ACC112 (cell line): ENCODE data around the gene WDR17.

Experiments
- H2AFZ ChIP-seq: fragments of 200-600 bp; sonication (generic); one replicate; pipeline ENCODE4 v1.6.0; 2017; ENCODE audit warnings: antibody characterized with exemption, low read length; ENCODE audit not compliant: unreplicated experiment
- H3K27ac ChIP-seq: fragments of 200-600 bp; sonication (generic); 2 replicates; pipeline ENCODE4 v1.5.1; 2014; ENCODE audit warnings: low read depth, mild to moderate bottlenecking, antibody characterized with exemption, low read length, moderate library complexity
- H3K27me3 ChIP-seq: fragments of 200-600 bp; sonication (generic); 2 replicates; pipeline ENCODE4 v1.6.1; 2014; ENCODE audit warnings: mild to moderate bottlenecking, antibody characterized with exemption, low read length, moderate library complexity, mixed read lengths; ENCODE audit not compliant: insufficient read depth
- H3K36me3 ChIP-seq: fragments of 200-600 bp; sonication (generic); 2 replicates; pipeline ENCODE4 v1.6.1; 2016; ENCODE audit warnings: mild to moderate bottlenecking, antibody characterized with exemption, low read length, moderate library complexity, mixed read lengths; ENCODE audit not compliant: insufficient read depth
- H3K4me1 ChIP-seq: fragments of 200-600 bp; sonication (generic); one replicate; pipeline ENCODE4 v1.6.1; 2016; ENCODE audit warnings: low read length, mixed read lengths; ENCODE audit not compliant: insufficient read depth, unreplicated experiment, control insufficient read depth
- H3K4me3 ChIP-seq: fragments of 200-600 bp; sonication (generic); 2 replicates; pipeline ENCODE4 v1.5.1; 2014; ENCODE audit warnings: mild to moderate bottlenecking, low read depth, low read length
- H3K79me2 ChIP-seq: fragments of 200-600 bp; sonication (generic); one replicate; pipeline ENCODE4 v1.6.0; 2016; ENCODE audit warnings: low read length; ENCODE audit not compliant: control insufficient read depth, unreplicated experiment, insufficient read depth

WDR17 gene

DNA sequence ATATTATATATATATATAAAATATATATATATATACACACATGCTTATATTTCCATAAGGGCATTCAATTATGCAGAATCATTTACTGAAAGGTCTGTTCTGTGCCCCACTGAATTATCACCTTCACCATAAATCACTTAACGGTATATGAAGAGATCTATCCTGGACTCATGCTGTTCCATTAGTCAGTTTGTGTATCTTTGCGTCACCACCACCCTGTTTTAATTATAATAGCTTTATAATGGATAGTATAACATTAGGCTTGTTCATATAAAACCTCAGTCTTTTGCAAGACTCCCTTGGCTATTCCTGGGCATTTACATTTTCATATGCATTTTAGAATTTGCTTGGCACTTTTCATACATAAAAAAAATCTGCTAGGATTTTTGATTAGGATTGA is 19.1 kb downstream of the WDR17 start:
- H3K27ac ChIP-seq: no peak overlapping the region
- H3K27me3 ChIP-seq: peaks cover 10% of the 10 kb centered on the region
- H3K4me3 ChIP-seq: no peak overlapping the region
- H2AFZ ChIP-seq: no peak overlapping the region
- no peaks in the 10 kb centered on the region for H3K36me3 ChIP-seq
- H3K79me2 ChIP-seq: no peaks in the 10 kb centered on the region
- no peaks in the 10 kb centered on the region for H3K4me1 ChIP-seq

DNA sequence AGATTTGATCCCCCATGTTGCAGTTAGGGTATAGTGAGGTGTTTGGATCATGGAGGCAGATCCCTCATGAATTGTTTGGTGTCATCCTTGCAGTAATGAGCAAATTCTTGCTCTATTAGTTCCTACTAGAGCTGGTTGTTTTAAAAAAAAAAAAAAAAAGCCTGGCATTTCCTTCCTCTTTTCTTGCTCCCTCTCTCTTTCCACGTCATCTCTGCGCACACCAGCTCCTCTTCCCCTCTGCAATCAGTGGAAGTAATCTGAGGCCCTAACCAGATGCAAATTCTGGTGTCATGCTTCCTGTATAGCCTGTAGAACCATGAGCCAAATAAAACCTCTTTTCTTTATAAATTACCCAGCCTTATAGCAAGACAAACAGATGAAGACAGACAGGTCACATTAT is 24.5 kb downstream of the WDR17 start:
- H2AFZ ChIP-seq: no peak overlapping the region
- H3K27me3 ChIP-seq: peaks cover 25% of the 10 kb centered on the region
- no peaks in the 10 kb centered on the region for H3K36me3 ChIP-seq
- H3K4me3 ChIP-seq: no peak overlapping the region
- no peak overlapping the region for H3K27ac ChIP-seq
- no peaks in the 10 kb centered on the region for H3K79me2 ChIP-seq
- no peaks in the 10 kb centered on the region for H3K4me1 ChIP-seq

DNA sequence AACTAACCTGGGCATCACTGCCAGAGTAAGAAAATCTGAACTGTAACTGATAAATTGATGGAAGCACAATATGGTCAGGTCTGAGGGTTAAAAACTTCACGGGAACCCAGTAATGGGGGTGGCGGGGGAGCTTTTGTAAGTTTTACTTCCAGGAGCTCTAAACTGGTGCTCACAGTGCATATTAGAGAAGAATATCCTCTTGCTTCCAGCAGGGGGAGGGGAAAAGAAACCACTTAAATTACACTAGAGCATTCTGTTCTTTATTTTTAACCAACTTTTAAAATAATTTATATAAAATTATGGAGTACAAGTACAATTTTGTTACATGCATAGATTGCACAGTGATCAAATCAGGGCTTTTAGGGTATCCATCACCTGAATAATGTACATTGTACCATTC is 33.7 kb downstream of the WDR17 start:
- Histone ChIP-seq H3K27me3 (peaks cover 30% of the 10 kb centered on the region; the same call in 1 of the 2 replicates), H3K4me1 (no peaks in the 10 kb centered on the region), H2AFZ (no peak overlapping the region), H3K27ac (no peak overlapping the region), H3K36me3 (no peaks in the 10 kb centered on the region), H3K79me2 (no peaks in the 10 kb centered on the region), H3K4me3 (no peak overlapping the region)

DNA sequence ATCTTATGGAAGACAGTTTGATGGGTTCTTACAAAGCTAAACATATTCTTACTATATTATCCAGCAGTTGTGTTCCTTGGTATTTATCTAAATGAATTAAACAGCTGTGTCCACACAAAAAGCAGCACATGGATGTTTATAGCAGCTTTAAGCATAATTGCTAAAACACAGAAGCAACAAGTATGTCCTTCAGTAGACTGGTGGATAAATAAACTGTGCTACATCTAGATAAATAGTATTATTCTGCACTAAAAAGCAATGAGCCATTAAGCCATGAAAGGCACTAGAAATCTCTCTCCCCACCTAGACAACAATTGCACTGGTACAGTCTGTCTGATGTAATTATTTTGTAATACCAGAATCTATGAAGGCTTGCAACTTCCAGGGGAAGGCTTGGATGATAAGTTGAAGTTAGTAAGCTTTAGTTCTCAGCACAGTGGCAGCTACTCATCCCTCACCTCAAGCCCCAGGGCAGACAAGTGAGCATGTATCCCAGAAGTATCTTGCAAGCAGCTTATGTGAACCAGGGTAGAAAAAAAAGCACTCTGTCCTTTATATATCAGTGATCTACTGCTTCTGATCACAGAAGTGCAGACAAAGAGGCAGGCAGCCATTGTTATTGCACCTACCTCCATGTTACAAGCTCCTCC is 36.9 kb downstream of the WDR17 start:
- no peak overlapping the region for H3K4me3 ChIP-seq
- no peaks in the 10 kb centered on the region for H3K4me1 ChIP-seq
- no peaks in the 10 kb centered on the region for H3K79me2 ChIP-seq
- peaks cover 33% of the 10 kb centered on the region; the same call in 1 of the 2 replicates for H3K27me3 ChIP-seq
- no peak overlapping the region for H3K27ac ChIP-seq
- no peaks in the 10 kb centered on the region for H3K36me3 ChIP-seq
- H2AFZ ChIP-seq: no peak overlapping the region

DNA sequence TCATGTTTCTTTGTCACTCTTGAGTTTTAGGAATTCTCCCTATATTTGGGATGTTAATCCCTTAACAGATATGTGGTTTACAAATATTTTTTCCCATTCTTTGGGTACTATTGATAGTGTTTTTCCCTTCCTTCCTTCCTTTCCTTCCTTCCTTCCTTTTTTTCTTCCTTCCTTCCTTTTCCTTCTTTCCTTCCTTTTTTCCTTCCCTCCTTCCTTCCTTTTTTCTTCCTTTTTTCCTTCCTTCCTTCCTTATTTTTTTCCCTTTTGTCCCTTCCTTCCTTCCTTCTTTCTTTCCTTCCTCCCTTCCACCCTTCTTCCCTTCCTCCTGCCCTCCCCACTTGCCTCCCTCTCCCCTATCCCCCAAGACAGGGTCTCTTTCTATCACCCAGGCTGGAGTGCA is 42.1 kb downstream of the WDR17 start:
- H3K4me3 ChIP-seq: no peak overlapping the region
- H3K27ac ChIP-seq: no peak overlapping the region
- H3K36me3 ChIP-seq: no peaks in the 10 kb centered on the region
- H3K79me2 ChIP-seq: no peaks in the 10 kb centered on the region
- H2AFZ ChIP-seq: no peak overlapping the region
- peaks cover 21% of the 10 kb centered on the region; the same call in 1 of the 2 replicates for H3K27me3 ChIP-seq
- no peaks in the 10 kb centered on the region for H3K4me1 ChIP-seq

DNA sequence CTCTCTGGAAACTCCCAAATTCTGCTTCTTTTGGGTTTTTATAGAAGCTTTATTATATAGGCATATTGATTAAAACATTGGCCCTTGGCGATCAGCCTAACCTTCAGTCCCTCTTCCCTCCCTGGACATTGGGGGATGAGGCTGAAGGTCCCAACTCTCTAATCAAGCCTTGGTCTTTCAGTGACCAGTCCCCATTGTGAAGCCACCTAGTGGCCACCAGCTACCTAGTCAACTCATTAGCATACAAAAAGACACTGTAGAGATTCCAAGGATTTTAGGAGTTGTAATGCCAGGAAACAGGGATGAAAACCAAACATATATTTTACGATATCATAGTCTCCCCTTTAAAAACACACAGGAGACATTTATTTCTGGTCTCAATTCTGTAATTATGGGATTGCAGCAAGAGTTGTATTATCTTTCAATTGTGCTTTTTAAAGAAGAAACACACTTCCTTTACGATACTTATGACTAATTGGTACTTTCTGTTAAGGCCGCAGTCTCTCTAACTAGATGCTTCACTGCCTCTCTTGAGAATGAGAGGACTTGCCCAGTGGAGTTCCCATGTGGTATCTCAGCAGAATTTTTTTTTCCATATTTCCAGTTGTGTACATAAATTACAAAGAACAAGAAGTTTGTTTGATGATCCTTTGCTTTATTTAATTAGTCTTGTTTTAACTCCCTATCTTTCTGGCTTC is 58.2 kb downstream of the WDR17 start:
- Histone ChIP-seq H3K27ac (no peak overlapping the region), H3K79me2 (no peaks in the 10 kb centered on the region), H2AFZ (no peak overlapping the region), H3K27me3 (no peaks in the 10 kb centered on the region), H3K4me1 (no peaks in the 10 kb centered on the region), H3K4me3 (no peak overlapping the region), H3K36me3 (no peaks in the 10 kb centered on the region)

DNA sequence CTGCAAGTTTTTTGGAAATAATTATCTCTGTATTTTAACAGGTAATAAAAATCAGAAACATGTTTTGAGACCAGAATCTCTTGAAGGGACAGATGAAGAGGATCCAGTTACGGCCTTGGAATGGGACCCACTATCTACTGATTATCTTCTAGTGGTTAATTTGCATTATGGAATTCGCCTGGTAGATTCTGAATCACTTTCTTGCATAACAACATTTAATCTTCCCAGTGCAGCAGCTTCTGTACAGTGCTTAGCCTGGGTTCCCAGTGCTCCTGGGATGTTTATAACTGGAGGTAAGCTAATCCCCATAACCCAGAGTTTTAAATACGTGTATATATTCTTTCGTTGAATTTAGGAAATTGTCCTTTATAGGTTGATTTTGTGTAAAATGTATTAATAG is 59.4 kb downstream of the WDR17 start:
- Histone ChIP-seq H3K4me1 (no peaks in the 10 kb centered on the region), H3K27ac (no peak overlapping the region), H3K27me3 (no peaks in the 10 kb centered on the region), H2AFZ (no peak overlapping the region), H3K4me3 (no peak overlapping the region), H3K36me3 (no peaks in the 10 kb centered on the region), H3K79me2 (no peaks in the 10 kb centered on the region)

DNA sequence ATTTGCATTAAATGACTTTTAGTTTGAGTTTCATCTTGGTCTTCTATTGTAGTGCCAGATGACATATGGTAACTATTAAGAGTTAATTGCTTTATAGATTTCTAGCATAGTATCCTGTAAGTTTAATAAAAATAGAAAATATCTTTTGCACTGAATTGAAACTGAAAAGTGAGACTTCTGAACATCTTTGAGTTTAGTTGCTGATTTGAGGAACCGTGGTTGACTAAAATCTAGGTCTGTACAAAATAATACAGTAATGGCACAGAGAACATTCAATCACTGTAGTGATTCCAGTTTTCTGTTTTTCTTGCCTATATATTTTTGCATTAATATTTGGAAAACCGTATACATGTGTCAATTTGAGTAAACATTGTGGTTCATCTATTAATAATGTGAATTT is 69.0 kb downstream of the WDR17 start:
- H3K27ac ChIP-seq: no peak overlapping the region
- H3K4me3 ChIP-seq: peak overlapping the region; percentile 4; the same call in 1 of the 2 replicates
- no peaks in the 10 kb centered on the region for H3K79me2 ChIP-seq
- peak overlapping the region; percentile 10 for H2AFZ ChIP-seq
- H3K4me1 ChIP-seq: no peaks in the 10 kb centered on the region
- H3K27me3 ChIP-seq: no peaks in the 10 kb centered on the region
- no peaks in the 10 kb centered on the region for H3K36me3 ChIP-seq

DNA sequence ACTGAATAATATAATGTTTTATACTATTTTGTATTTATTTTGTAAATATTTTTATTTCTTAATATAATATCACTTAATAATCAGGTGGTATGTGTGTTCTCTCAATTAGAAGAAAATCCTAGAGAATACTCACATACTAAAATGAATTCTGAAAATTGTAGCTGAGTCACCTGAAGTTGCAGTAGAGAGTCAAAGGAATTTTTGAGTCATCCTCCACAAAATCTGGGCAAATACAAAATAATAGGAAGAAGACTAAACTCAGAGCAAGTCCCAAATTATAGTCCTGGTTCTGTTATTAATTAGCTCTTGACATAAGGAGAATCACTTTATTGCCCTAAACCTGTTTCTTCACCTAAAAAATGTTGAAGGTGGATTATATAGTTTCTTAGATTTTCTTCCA is 72.0 kb downstream of the WDR17 start:
- H3K4me3 ChIP-seq: no peak overlapping the region
- H2AFZ ChIP-seq: no peak overlapping the region
- H3K27me3 ChIP-seq: no peaks in the 10 kb centered on the region
- no peaks in the 10 kb centered on the region for H3K79me2 ChIP-seq
- H3K27ac ChIP-seq: no peak overlapping the region
- H3K36me3 ChIP-seq: no peaks in the 10 kb centered on the region
- no peaks in the 10 kb centered on the region for H3K4me1 ChIP-seq

DNA sequence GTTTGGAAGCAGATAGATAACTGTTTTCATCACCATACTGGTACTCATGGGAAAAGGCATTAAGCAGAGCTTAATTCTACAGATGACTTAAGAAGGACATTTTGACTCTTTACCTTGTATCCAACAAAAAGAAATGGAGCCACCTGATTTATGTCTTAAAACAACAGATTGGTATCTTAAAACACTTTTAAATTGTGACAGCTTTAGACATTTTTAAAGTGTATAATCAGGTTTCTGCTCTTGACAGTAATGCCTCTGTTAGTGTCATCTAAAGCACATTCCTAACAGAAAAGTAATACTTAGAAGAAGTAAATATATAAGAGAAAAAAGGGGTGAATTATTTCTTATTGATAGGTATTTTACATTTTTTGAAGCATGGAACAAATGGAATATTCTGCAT is 73.9 kb downstream of the WDR17 start:
- Histone ChIP-seq H2AFZ (no peak overlapping the region), H3K4me1 (no peaks in the 10 kb centered on the region)

DNA sequence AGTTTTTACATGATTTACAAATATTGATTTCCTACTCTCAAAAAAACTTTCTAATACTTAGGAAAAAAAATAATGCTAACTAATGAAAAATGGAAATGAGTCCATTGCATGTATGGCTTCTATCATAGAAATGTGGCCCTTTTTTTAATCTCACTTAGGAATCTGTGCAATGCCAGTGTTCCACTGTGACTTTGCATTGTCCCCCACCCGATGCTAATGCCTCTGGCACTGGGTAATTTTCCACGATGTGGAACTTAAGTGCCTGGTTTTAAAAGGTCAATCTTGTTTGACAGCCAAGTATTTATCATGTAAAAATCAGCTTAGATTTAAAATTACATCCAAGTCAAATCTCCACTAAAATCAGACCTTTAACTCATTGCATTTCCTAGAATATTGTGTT is 76.6 kb downstream of the WDR17 start:
- Histone ChIP-seq H3K4me3 (no peak overlapping the region), H2AFZ (no peak overlapping the region), H3K27me3 (no peaks in the 10 kb centered on the region), H3K27ac (no peak overlapping the region), H3K79me2 (no peaks in the 10 kb centered on the region), H3K36me3 (no peaks in the 10 kb centered on the region), H3K4me1 (no peaks in the 10 kb centered on the region)

More for the DNA sequence above, 73.9 kb downstream of the WDR17 start:
- Histone ChIP-seq H3K27ac (no peak overlapping the region), H3K27me3 (no peaks in the 10 kb centered on the region), H3K79me2 (no peaks in the 10 kb centered on the region), H3K36me3 (no peaks in the 10 kb centered on the region), H3K4me3 (no peak overlapping the region)
